GM12873 (cell line): Measurements from ENCODE around the gene CRYZL1.

Experiments
- CTCF ChIP-seq: IDR thresholded peaks from 2 replicates; pipeline ENCODE4 v1.5.1; 2012; ENCODE audit warnings: low read depth, mild to moderate bottlenecking, moderate library complexity, low read length, control low read depth; ENCODE audit not compliant: insufficient read depth; ENCODE audit errors: missing control alignments

CRYZL1 gene

GRCh38 chr21:33562389-33562788, 79.2 kb downstream of the CRYZL1 start:
- TF ChIP-seq CTCF: no peak

- no peak for TF ChIP-seq CTCF
Observed at GRCh38 chr21:33561373-33561772, 80.2 kb downstream of the CRYZL1 start.

GRCh38 chr21:33560965-33561364, 80.6 kb downstream of the CRYZL1 start:
- no peak for TF ChIP-seq CTCF

GRCh38 chr21:33559813-33560212, 81.7 kb downstream of the CRYZL1 start:
- no peak for TF ChIP-seq CTCF

GRCh38 chr21:33558777-33559421, 82.6 kb downstream of the CRYZL1 start:
- TF ChIP-seq CTCF: no peak

GRCh38 chr21:33557447-33557846, 84.1 kb downstream of the CRYZL1 start:
- no peak for TF ChIP-seq CTCF

GRCh38 chr21:33554982-33555344, 86.6 kb downstream of the CRYZL1 start:
- TF ChIP-seq CTCF: no peak
